ENCODE data around the gene AMFR. TPM values are rescaled to one million over a fixed set of nuclear protein-coding genes. Genes with fewer than 3 reads are reported as not detected.
A peak's percentile ranks its signal among the peaks of the same experiment; 100 is the strongest.

Gene AMFR
- polyA plus RNA-seq, 3 donors = 28.3 to 68.1 (median 48.9) TPM

DNA sequence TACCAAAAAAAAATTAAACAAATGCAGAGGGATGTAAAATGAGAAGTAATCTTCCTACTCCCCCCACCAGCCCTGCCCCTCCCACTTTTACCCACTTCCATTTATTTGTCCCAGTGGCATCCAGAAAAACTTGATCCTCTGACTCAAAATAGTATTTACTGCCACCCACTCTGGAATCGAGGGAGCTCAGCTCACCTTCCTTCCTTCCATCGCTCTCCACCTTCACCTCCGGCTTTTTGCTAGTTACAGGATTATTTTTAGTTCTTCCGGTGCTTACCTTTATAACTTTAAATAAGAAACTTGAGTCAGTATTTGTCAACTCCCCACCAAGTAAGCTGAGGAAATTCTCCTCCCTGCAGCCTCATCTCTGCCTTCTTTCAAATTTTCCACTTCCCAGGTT is 94.9 kb downstream of the AMFR start:
- H3K79me2 ChIP-seq (ENCODE audit: insufficient read depth, low read length) = no peaks in the 10 kb centered on the region
- no peak overlapping the region for H3K4me2 ChIP-seq (replicated peaks; ENCODE audit: extremely low read depth, low read length, poor library complexity, severe bottlenecking)
- peak overlapping the region in 1 of 7 donors; percentile 12 for H3K27ac Mint-ChIP-seq
- no peak overlapping the region for H2AFZ ChIP-seq (ENCODE audit: insufficient read depth, low read depth, low read length, poor library complexity, severe bottlenecking)
- no peaks in the 10 kb centered on the region for H3K4me1 ChIP-seq (ENCODE audit: control insufficient read depth in 1 of 2, insufficient read depth in 2 of 2, low read length in 2 of 2)
- DNase-seq = no peak
- H3K27me3 Mint-ChIP-seq (ENCODE audit: low read depth in 3 of 3) = peaks cover 0 to 11% (median 5%) of the 10 kb centered on the region in 3 donors
- TF ChIP-seq, protein P1, sequence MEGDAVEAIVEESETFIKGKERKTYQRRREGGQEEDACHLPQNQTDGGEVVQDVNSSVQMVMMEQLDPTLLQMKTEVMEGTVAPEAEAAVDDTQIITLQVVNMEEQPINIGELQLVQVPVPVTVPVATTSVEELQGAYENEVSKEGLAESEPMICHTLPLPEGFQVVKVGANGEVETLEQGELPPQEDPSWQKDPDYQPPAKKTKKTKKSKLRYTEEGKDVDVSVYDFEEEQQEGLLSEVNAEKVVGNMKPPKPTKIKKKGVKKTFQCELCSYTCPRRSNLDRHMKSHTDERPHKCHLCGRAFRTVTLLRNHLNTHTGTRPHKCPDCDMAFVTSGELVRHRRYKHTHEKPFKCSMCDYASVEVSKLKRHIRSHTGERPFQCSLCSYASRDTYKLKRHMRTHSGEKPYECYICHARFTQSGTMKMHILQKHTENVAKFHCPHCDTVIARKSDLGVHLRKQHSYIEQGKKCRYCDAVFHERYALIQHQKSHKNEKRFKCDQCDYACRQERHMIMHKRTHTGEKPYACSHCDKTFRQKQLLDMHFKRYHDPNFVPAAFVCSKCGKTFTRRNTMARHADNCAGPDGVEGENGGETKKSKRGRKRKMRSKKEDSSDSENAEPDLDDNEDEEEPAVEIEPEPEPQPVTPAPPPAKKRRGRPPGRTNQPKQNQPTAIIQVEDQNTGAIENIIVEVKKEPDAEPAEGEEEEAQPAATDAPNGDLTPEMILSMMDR (IDR thresholded peaks at IDR 0.05) = no peak
- no peak overlapping the region for H3K9ac ChIP-seq (ENCODE audit: insufficient read depth, low read length, poor library complexity, severe bottlenecking)
- H3K9me3 ChIP-seq (replicated peaks in 1 of 2; ENCODE audit: control insufficient read depth in 1 of 2, insufficient read depth in 1 of 2, low read length in 2 of 2) = no peaks in the 10 kb centered on the region
- H3K4me3 Mint-ChIP-seq = no peak overlapping the region
- no peaks in the 10 kb centered on the region for H3K36me3 ChIP-seq (replicated peaks in 1 of 2; ENCODE audit: control insufficient read depth in 1 of 2, insufficient read depth in 2 of 2, low read length in 2 of 2)
- intact Hi-C loops (cut with micrococcal nuclease) = no loop called here
- H3K27me3 ChIP-seq (ENCODE audit: control insufficient read depth in 2 of 2, insufficient read depth in 2 of 2, low read length in 2 of 2) = no peaks in the 10 kb centered on the region
- H3K27ac ChIP-seq (ENCODE audit: low read depth in 1 of 2, low read length in 2 of 2) = no peak overlapping the region
- H3K4me3 ChIP-seq (replicated peaks in 1 of 3; ENCODE audit: low read depth in 2 of 3, low read length in 3 of 3) = no peak overlapping the region
- H3K4me1 Mint-ChIP-seq = peaks cover 2% of the 10 kb centered on the region
- H4K20me1 ChIP-seq (ENCODE audit: insufficient read depth, low read length) = no peaks in the 10 kb centered on the region
- H3K36me3 Mint-ChIP-seq = no peaks in the 10 kb centered on the region
- no peaks in the 10 kb centered on the region for H3K9me3 Mint-ChIP-seq
- WGBS (ENCODE audit: insufficient coverage) = no CpG with 5 or more reads among the region's 4 CpGs

DNA sequence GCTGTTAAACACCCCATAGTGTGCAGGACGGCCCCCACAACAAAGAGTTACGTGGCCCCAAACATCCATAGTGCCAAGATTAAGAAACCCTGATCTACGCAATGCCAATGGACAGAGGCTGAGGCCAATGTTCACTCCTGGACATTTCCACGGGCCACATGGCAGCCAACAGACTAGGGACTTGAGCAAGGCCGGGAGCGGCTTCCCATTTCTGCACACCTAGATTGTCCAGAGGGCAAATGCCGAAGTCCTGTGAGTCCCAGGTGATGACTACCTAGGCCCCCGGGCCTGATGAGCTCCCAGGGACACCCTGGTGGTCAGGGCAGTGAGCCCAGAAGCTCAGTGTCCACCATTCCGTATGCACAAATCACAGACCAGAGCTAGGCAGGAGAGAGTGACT is 95.5 kb downstream of the AMFR start:
- no peaks in the 10 kb centered on the region for H3K36me3 Mint-ChIP-seq
- no peak overlapping the region for H3K27ac Mint-ChIP-seq
- Histone ChIP-seq H3K9ac (ENCODE audit: insufficient read depth, low read length, poor library complexity, severe bottlenecking) (no peak overlapping the region), H3K4me2 (replicated peaks; ENCODE audit: extremely low read depth, low read length, poor library complexity, severe bottlenecking) (no peak overlapping the region), H3K27me3 (ENCODE audit: control insufficient read depth in 2 of 2, insufficient read depth in 2 of 2, low read length in 2 of 2) (no peaks in the 10 kb centered on the region), H4K20me1 (ENCODE audit: insufficient read depth, low read length) (no peaks in the 10 kb centered on the region), H3K4me3 (replicated peaks in 1 of 3; ENCODE audit: low read depth in 2 of 3, low read length in 3 of 3) (no peak overlapping the region), H3K79me2 (ENCODE audit: insufficient read depth, low read length) (no peaks in the 10 kb centered on the region), H3K9me3 (replicated peaks in 1 of 2; ENCODE audit: control insufficient read depth in 1 of 2, insufficient read depth in 1 of 2, low read length in 2 of 2) (no peaks in the 10 kb centered on the region), H3K4me1 (ENCODE audit: control insufficient read depth in 1 of 2, insufficient read depth in 2 of 2, low read length in 2 of 2) (no peaks in the 10 kb centered on the region), H3K27ac (ENCODE audit: low read depth in 1 of 2, low read length in 2 of 2) (no peak overlapping the region), H2AFZ (ENCODE audit: insufficient read depth, low read depth, low read length, poor library complexity, severe bottlenecking) (no peak overlapping the region), H3K36me3 (replicated peaks in 1 of 2; ENCODE audit: control insufficient read depth in 1 of 2, insufficient read depth in 2 of 2, low read length in 2 of 2) (no peaks in the 10 kb centered on the region)
- H3K9me3 Mint-ChIP-seq = no peaks in the 10 kb centered on the region
- H3K4me1 Mint-ChIP-seq = peaks cover 2% of the 10 kb centered on the region
- H3K4me3 Mint-ChIP-seq = no peak overlapping the region
- peaks cover 0 to 10% (median 4%) of the 10 kb centered on the region in 3 donors for H3K27me3 Mint-ChIP-seq (ENCODE audit: low read depth in 3 of 3)
- 98% methylated on average over 9 of the region's 9 CpGs for WGBS (ENCODE audit: insufficient coverage)
- intact Hi-C loops (cut with micrococcal nuclease) = no loop called here
- DNase-seq = no peak
- TF ChIP-seq, protein P1 (IDR thresholded peaks at IDR 0.05) = no peak
